Loucy (cell line): ENCODE results near the gene MAPRE2.

Experiments used
- CTCF ChIP-seq: fragments of 200-600 bp; sonication (generic); conservative IDR thresholded peaks from 2 replicates; pipeline ENCODE4 v1.5.1; 2014; ENCODE audit warnings: mild to moderate bottlenecking, antibody characterized with exemption, low read length
- EZH2phosphoT487 ChIP-seq: fragments of 200-600 bp; IDR thresholded peaks from 2 replicates; pipeline ENCODE4 v1.6.1; 2018; ENCODE audit warnings: antibody characterized with exemption, mild to moderate bottlenecking, moderate library complexity, borderline replicate concordance

GRCh38 chr18:35040638-35040987 lies 600 bp upstream of the MAPRE2 start:
- TF ChIP-seq CTCF: no peak
- TF ChIP-seq EZH2phosphoT487: no peak
